Left lobe of liver (tissue), 2 donors: ENCODE results near the gene GCNA. TPM values are rescaled to one million over a fixed set of nuclear protein-coding genes. Genes with fewer than 3 reads are reported as not detected.
"Not testable (repeated sequence)": the region's sequence is repeated elsewhere in the genome, so short reads cannot be mapped to it uniquely, and the experiment has no call there.

ENCODE experiments used
- ATAC-seq: fragments of 200-7000 bp; cut with Tn5 transposase; one replicate; pipeline ENCODE4 v1.9.1; 2020; ENCODE audit warnings: mild to moderate bottlenecking, moderate library complexity
- DNase-seq: peaks from one replicate; pipeline ENCODE4 v3.0.0-alpha.2; 2020; ENCODE audit warnings: low spot score
- total RNA-seq: library from RNA; stranded (reverse); gene quantifications from one replicate; pipeline ENCODE4 v1.2.1, GENCODE V29; 2021
- donor health status: DM: no; HTN: no; CAD: no; lungs with moderate emphysema.
- donor health status: DM: no; HTN: yes; CAD: no.

Gene GCNA
- total RNA-seq, 1 donor from 2014 or later: 0.83 TPM

- DNase-seq: no peak
- no peak for ATAC-seq
These were observed 22.2 kb upstream of the GCNA start for GRCh38 chrX:71556036-71556435.

- ATAC-seq (no peak), DNase-seq (no peak)
These were observed 19.3 kb upstream of the GCNA start for GRCh38 chrX:71558920-71559319.

- ATAC-seq, DNase-seq: not testable (repeated sequence)
These were observed 18.5 kb upstream of the GCNA start for GRCh38 chrX:71559773-71560172.

GRCh38 chrX:71563921-71564320 lies 14.3 kb upstream of the GCNA start:
- DNase-seq: no peak
- ATAC-seq: peak; percentile 37

- no peak for DNase-seq
- ATAC-seq: no peak
These were observed 12.7 kb upstream of the GCNA start for GRCh38 chrX:71565474-71566041.

- not testable (repeated sequence) for DNase-seq
These were observed 6.8 kb upstream of the GCNA start for GRCh38 chrX:71571390-71571789.

GRCh38 chrX:71573590-71573989 lies 4.6 kb upstream of the GCNA start:
- no peak for ATAC-seq
- no peak for DNase-seq

More at GRCh38 chrX:71571390-71571789, 6.8 kb upstream of the GCNA start:
- ATAC-seq: not testable (repeated sequence)

- ATAC-seq (no peak), DNase-seq (no peak)
These were observed 555 bp upstream of the GCNA start for GRCh38 chrX:71577682-71578081.

GRCh38 chrX:71579136-71579989 lies 1.1 kb downstream of the GCNA start:
- DNase-seq (no peak), ATAC-seq (no peak)

GRCh38 chrX:71579990-71580380 lies 1.7 kb downstream of the GCNA start:
- DNase-seq: no peak
- no peak for ATAC-seq

GRCh38 chrX:71581210-71581609 lies 3.0 kb downstream of the GCNA start:
- DNase-seq (no peak), ATAC-seq (no peak)

GRCh38 chrX:71586929-71587328 lies 8.7 kb downstream of the GCNA start:
- ATAC-seq: peak; percentile 50

GRCh38 chrX:71593210-71593609 lies 15.0 kb downstream of the GCNA start:
- DNase-seq, ATAC-seq: not testable (repeated sequence)

More at GRCh38 chrX:71586929-71587328, 8.7 kb downstream of the GCNA start:
- no peak for DNase-seq

- DNase-seq (no peak), ATAC-seq (no peak)
These were observed 21.7 kb downstream of the GCNA start for GRCh38 chrX:71599965-71600364.

GRCh38 chrX:71603618-71604017 lies 25.4 kb downstream of the GCNA start:
- no peak for ATAC-seq
- no peak for DNase-seq

- DNase-seq (no peak), ATAC-seq (no peak)
These were observed 25.9 kb downstream of the GCNA start for GRCh38 chrX:71604141-71604540.

GRCh38 chrX:71604796-71605568 lies 26.7 kb downstream of the GCNA start:
- DNase-seq (no peak), ATAC-seq (no peak)

GRCh38 chrX:71606536-71607216 lies 28.4 kb downstream of the GCNA start:
- ATAC-seq: no peak
- DNase-seq: no peak

GRCh38 chrX:71607488-71607887 lies 29.3 kb downstream of the GCNA start:
- ATAC-seq (no peak), DNase-seq (no peak)

GRCh38 chrX:71609095-71609750 lies 31.0 kb downstream of the GCNA start:
- DNase-seq: no peak
- ATAC-seq: no peak
